GM19328 (cell line): ENCODE measurements around the gene GANC.

Experiments
- ATAC-seq: cut with Tn5 transposase; IDR thresholded peaks from one replicate; pipeline ENCODE4 v1.9.1; 2021; ENCODE audit warnings: mild to moderate bottlenecking, moderate library complexity; ENCODE audit not compliant: unreplicated experiment

GANC gene

DNA sequence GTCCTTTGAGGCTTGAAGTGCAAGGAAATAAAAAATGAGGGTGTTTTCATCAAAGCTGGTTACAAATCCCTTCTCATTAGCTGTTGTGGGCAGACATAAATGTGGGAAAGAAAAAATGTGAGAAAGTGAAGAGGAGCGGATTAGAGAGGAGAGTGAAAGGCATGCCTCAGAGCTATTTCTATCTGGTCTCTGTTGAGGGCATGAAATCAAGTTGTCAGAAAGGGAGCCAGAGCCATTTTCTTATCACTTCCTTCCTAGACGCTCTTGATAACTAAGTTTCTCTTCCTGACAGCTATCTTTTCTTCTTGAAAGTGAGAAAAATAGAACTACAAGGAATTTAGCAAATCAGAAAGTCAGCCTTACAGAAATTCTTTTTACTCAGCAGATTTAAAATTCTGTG, 65.5 kb downstream of the GANC start:
- no peak for ATAC-seq

DNA sequence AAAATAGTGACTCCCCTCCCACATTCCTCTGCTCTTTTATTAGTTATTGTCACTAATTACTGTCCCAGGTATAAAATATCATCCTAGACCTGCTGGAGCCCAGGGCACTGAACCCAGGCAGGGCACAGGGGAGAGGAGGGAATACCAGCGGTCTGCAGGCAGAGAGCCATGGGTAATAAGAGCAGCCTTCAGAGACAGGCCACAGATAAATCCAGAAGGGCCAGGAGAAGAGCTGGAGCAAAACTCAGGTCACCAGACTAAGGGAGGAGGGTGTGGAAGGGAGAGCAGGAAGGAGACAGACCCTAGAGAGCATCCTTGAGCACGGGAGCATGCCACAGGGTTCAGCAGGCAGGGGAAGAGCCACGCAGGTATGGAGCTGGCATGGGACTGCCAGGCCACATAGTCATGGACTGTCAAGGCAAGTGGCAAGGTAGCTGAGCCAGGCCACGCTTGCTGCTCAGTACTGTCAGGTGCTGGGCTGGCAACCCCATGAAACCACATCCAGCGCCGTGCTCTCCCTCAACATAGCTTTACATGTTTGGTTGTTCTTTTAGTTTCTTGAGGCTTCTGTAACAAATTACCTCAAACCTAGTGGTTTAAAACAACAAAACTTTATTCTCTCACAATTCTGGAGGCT, 70.7 kb downstream of the GANC start:
- ATAC-seq = no peak

GRCh38 chr15:42344763-42345162, 71.8 kb downstream of the GANC start:
- no peak for ATAC-seq

GRCh38 chr15:42345504-42345903, 72.5 kb downstream of the GANC start:
- ATAC-seq = no peak

- no peak for ATAC-seq
Measured at GRCh38 chr15:42348083-42348482, 75.1 kb downstream of the GANC start.

- no peak for ATAC-seq
Measured at GRCh38 chr15:42349186-42349585, 76.2 kb downstream of the GANC start.

GRCh38 chr15:42352401-42352800, 79.4 kb downstream of the GANC start:
- ATAC-seq = no peak

DNA sequence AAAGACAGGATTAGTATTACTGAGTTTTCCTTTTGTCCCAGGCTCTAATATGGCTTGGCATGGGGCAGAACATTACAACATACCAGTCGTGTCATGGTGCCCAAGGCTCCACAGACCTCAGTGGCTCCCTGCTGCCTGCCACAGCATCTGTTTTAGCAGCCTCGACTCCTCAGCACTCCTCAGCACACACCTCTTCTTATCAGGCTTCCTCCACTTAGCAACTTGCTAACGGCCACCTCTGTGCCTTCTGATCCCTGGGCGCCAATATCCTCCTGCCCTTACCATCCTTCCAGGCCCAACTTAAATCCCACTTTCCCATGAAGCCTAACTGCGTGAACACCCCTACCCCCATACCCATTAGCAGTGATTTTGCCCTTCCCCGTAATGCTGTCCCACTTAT, 80.1 kb downstream of the GANC start:
- ATAC-seq = no peak

DNA sequence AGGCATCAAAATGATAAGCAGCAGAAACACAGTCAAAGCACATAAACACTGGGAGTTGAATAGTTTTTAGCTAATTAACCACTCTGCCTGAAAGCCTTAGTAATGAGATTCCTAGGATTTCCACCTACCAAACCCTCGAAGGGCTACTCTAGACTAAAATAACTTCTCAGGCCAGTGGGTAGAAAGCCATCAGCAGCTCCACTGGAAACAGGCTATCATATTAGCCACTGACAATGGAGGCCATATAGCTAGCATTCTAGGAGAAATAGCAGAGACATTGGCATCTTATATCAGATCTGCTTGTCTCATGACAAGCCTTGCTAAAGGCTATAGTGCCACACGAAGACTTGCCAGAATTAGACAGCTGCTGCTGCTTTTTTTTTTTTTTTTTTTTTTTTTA, 81.8 kb downstream of the GANC start:
- no peak for ATAC-seq

- no peak for ATAC-seq
Measured at GRCh38 chr15:42355291-42355690, 82.3 kb downstream of the GANC start.

DNA sequence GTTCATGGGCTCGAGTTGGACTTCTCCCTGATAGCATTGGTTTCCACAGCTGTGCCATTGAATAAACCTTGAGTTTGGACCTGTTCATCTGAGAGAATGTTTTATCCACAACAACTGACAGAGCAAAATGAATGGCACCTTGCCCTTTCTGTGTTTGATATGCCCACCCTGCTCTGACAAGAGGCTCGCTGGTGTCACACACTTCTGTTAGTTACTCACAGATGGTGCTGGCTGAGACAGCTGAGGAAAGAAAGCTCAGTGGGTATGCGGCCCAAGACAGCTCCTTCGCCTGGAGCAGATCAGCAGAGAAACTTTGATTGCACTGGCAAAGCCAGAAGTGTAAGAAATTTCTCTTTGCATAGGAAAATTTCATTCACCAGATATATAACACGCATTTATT, 83.8 kb downstream of the GANC start:
- no peak for ATAC-seq

- no peak for ATAC-seq
Measured at GRCh38 chr15:42358141-42358540, 85.1 kb downstream of the GANC start.

DNA sequence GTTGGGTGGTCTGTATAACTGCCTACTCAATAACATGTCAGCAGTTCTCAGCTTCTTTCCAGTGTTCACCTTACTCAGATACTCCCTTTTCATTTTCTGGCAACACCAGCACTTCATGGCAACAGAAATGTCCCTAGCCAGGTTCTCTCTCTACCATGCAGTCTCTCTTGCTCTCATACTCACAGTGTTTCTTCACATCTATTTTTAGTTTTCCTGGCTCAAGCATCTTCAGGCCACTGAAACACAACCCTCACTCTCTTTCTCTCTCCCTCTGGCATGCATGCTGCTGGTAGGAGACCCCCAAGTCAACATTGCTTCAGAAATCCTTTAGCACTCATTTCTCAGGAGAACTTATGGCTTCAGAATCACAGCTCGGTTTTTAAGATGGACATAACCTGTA, 86.2 kb downstream of the GANC start, which contains the start of gene CAPN3:
Gene CAPN3 (plus strand): TSS at position 253 of the 400 bp plus-strand sequence. CDS start 305 bp downstream, outside the sequence.
- no peak for ATAC-seq

DNA sequence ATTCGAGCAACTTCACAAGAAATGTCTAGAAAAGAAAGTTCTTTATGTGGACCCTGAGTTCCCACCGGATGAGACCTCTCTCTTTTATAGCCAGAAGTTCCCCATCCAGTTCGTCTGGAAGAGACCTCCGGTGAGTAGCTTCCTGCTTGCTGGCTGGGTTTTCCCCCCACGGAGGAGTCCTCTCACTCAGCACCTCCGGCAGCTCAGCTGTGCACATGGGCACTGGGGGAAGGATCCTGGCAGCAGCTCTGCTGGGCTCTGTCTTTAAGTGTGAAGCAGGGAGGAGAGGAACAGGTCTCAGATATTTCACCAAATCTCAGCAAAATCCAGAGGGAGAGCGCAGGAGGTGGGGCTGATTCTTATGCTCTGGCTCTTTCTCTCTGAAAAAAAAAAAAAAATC, 87.0 kb downstream of the GANC start:
- ATAC-seq = no peak

- no peak for ATAC-seq
Measured at GRCh38 chr15:42360535-42361112, 87.6 kb downstream of the GANC start.

GRCh38 chr15:42363487-42363886, 90.5 kb downstream of the GANC start:
- ATAC-seq = no peak

- no peak for ATAC-seq
Measured at GRCh38 chr15:42363942-42364341, 90.9 kb downstream of the GANC start.

- ATAC-seq = no peak
Measured at GRCh38 chr15:42364529-42364928, 91.5 kb downstream of the GANC start.

GRCh38 chr15:42365921-42366550, 93.0 kb downstream of the GANC start:
- no peak for ATAC-seq

GRCh38 chr15:42367041-42367440, 94.0 kb downstream of the GANC start:
- no peak for ATAC-seq

DNA sequence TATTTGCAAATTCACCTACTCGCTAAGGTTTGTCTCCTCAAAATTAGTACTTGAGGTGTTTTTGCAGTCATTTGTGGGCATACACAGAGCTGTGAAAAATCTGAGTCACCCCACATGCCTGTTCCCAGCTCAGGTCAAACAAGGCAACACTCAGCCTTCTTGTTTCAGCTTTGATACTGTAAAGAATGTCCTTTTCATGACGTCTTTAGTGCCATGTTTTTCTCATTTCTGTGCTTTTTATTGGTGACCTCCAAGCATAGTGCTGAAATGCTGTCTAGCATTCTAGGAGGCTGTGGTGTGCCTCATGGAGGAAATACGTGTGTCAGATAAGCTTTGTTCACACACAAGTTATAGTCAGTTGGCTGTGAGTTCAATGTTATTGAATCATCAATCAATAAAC, 95.1 kb downstream of the GANC start:
- no peak for ATAC-seq

GRCh38 chr15:42371096-42371495, 98.1 kb downstream of the GANC start:
- no peak for ATAC-seq
